Trophoblast cell (in vitro differentiated cells and primary cell): ENCODE results near the gene FKBP15.
A peak's percentile ranks its signal among the peaks of the same experiment; 100 is the strongest.

ENCODE experiments used
- DNase-seq, 2 donors: peaks; one replicate each; pipeline ENCODE4 v3.0.0-alpha.2; 2016
- H2AFZ ChIP-seq: 2 replicates; pipeline ENCODE4 v1.6.1; 2013; ENCODE audit warnings: low read length, moderate library complexity, mild to moderate bottlenecking; ENCODE audit not compliant: insufficient read depth, poor library complexity
- H2AK5ac ChIP-seq: 2 replicates; pipeline ENCODE4 v1.6.1; 2013; ENCODE audit warnings: mild to moderate bottlenecking, low read length
- H2BK120ac ChIP-seq: 2 replicates; pipeline ENCODE4 v1.6.1; 2013; ENCODE audit warnings: low read length, mild to moderate bottlenecking, moderate library complexity; ENCODE audit not compliant: insufficient read depth, poor library complexity
- H2BK12ac ChIP-seq: 2 replicates; pipeline ENCODE4 v1.6.1; 2013; ENCODE audit warnings: mild to moderate bottlenecking, low read length, moderate library complexity
- H2BK5ac ChIP-seq: 2 replicates; pipeline ENCODE4 v1.6.1; 2013; ENCODE audit warnings: low read length, low read depth, moderate library complexity, mild to moderate bottlenecking; ENCODE audit not compliant: poor library complexity
- H3K14ac ChIP-seq: 2 replicates; pipeline ENCODE4 v1.6.1; 2013; ENCODE audit warnings: mild to moderate bottlenecking, low read length
- H3K18ac ChIP-seq: 2 replicates; pipeline ENCODE4 v1.6.1; 2013; ENCODE audit warnings: mild to moderate bottlenecking, low read length
- H3K23ac ChIP-seq: 2 replicates; pipeline ENCODE4 v1.6.1; 2013; ENCODE audit warnings: low read length
- H3K27ac ChIP-seq: 2 replicates; pipeline ENCODE4 v1.5.1; 2013; ENCODE audit warnings: low read depth, mild to moderate bottlenecking, inconsistent platforms, low read length, moderate library complexity
- H3K27me3 ChIP-seq: 2 replicates; pipeline ENCODE4 v1.6.1; 2013; ENCODE audit warnings: inconsistent platforms, mild to moderate bottlenecking, low read length, moderate library complexity; ENCODE audit not compliant: insufficient read depth
- H3K36me3 ChIP-seq, 2 experiments: 1 replicate in 1 of 2; 2 replicates in 1 of 2; pipeline ENCODE4 v1.6.1; 2013; ENCODE audit warnings: low read length in 2 of 2, mild to moderate bottlenecking in 2 of 2, moderate library complexity in 1 of 2; ENCODE audit not compliant: insufficient read depth in 2 of 2, control insufficient read depth in 1 of 2
- H3K4ac ChIP-seq: 2 replicates; pipeline ENCODE4 v1.6.1; 2013; ENCODE audit warnings: low read depth, mild to moderate bottlenecking, low read length, moderate library complexity
- H3K4me1 ChIP-seq, 2 experiments: 1 replicate in 1 of 2; 2 replicates in 1 of 2; pipeline ENCODE4 v1.6.1; 2013; ENCODE audit warnings: low read length in 2 of 2, mild to moderate bottlenecking in 2 of 2, moderate library complexity in 1 of 2; ENCODE audit not compliant: insufficient read depth in 2 of 2, control insufficient read depth in 1 of 2
- H3K4me2 ChIP-seq: 2 replicates; pipeline ENCODE4 v1.6.1; 2013; ENCODE audit warnings: inconsistent platforms, mild to moderate bottlenecking, low read length, moderate library complexity
- H3K4me3 ChIP-seq: 2 replicates; pipeline ENCODE4 v1.5.1; 2013; ENCODE audit warnings: mild to moderate bottlenecking, low read depth, low read length, inconsistent platforms
- H3K79me1 ChIP-seq: one replicate; pipeline ENCODE4 v1.6.1; 2013; ENCODE audit warnings: low read length
- H3K79me2 ChIP-seq: 2 replicates; pipeline ENCODE4 v1.6.1; 2013; ENCODE audit warnings: low read length, mild to moderate bottlenecking; ENCODE audit not compliant: control insufficient read depth, insufficient read depth, poor library complexity
- H3K9ac ChIP-seq: 2 replicates; pipeline ENCODE4 v1.6.1; 2013; ENCODE audit warnings: mild to moderate bottlenecking, low read length
- H3K9me3 ChIP-seq: 2 replicates; pipeline ENCODE4 v1.6.1; 2013; ENCODE audit warnings: low read depth, mild to moderate bottlenecking, control low read depth, inconsistent platforms, low read length; ENCODE audit not compliant: insufficient read depth
- H4K12ac ChIP-seq: 2 replicates; pipeline ENCODE4 v1.6.1; 2013; ENCODE audit warnings: low read depth, mild to moderate bottlenecking, low read length, moderate library complexity
- H4K8ac ChIP-seq: 2 replicates; pipeline ENCODE4 v1.6.1; 2013; ENCODE audit warnings: low read depth, mild to moderate bottlenecking, low read length, moderate library complexity
- H4K91ac ChIP-seq: one replicate; pipeline ENCODE4 v1.6.1; 2013; ENCODE audit warnings: low read depth, mild to moderate bottlenecking, low read length, moderate library complexity
- WGBS: extraction: QIAGEN DNeasy Blood & Tissue Kit; methylation state at CpG from one replicate; pipeline ENCODE4 v1.1.7; 2013; ENCODE audit warnings: missing lambda C conversion rate; ENCODE audit not compliant: insufficient read length, insufficient coverage; ENCODE audit errors: extremely low coverage; 5-methylcytosine and 5-hydroxymethylcytosine counted together

FKBP15 gene

DNA sequence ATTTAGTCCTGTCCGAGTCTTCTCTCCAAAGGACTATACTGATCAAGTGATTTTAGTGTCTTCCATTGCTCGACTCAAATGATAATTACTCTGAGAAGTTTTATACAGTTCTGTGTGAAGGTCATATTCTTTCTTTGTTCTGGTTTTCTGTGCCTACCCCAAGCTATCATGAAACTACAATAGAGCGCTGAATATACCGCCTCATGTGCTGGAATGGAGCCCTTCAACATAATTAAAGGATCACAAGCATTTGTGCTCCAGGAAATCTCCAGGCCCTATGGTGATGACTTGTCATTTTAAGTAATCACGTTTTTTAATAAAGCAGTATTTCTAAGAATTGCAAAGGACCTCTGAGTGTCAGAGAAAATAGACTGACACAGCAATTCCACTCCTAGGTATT is 81.1 kb downstream of the FKBP15 start:
- H2AK5ac ChIP-seq: no peak overlapping the region
- no peak overlapping the region for H3K4me3 ChIP-seq
- peaks cover 4% of the 10 kb centered on the region for H3K79me1 ChIP-seq
- peaks cover 7 to 10% of the 10 kb centered on the region in 2 experiments for H3K4me1 ChIP-seq
- no peak overlapping the region for H4K8ac ChIP-seq
- DNase-seq: no peak
- no peaks in the 10 kb centered on the region for H3K27me3 ChIP-seq
- H3K4me2 ChIP-seq: no peak overlapping the region
- H3K18ac ChIP-seq: no peak overlapping the region
- H3K27ac ChIP-seq: no peak overlapping the region
- H2BK12ac ChIP-seq: no peak overlapping the region
- no peak overlapping the region for H2BK5ac ChIP-seq
- no peak overlapping the region for H4K12ac ChIP-seq
- H2BK120ac ChIP-seq: no peak overlapping the region
- no CpG with 5 or more reads among the region's 5 CpGs for WGBS
- H4K91ac ChIP-seq: no peak overlapping the region
- no peak overlapping the region for H3K14ac ChIP-seq
- no peak overlapping the region for H3K23ac ChIP-seq
- H3K9ac ChIP-seq: no peak overlapping the region
- no peaks in the 10 kb centered on the region for H3K79me2 ChIP-seq
- no peaks in the 10 kb centered on the region for H3K36me3 ChIP-seq
- peaks cover 9% of the 10 kb centered on the region for H3K9me3 ChIP-seq
- H3K4ac ChIP-seq: no peak overlapping the region
- no peak overlapping the region for H2AFZ ChIP-seq

- Histone ChIP-seq H3K4ac (no peak overlapping the region), H3K79me1 (peaks cover 4% of the 10 kb centered on the region), H3K27ac (no peak overlapping the region), H3K36me3 (no peaks in the 10 kb centered on the region), H2BK12ac (no peak overlapping the region), H3K79me2 (no peaks in the 10 kb centered on the region), H2BK5ac (no peak overlapping the region), H4K8ac (no peak overlapping the region), H3K18ac (no peak overlapping the region), H3K23ac (no peak overlapping the region), H3K9ac (no peak overlapping the region), H2AK5ac (no peak overlapping the region), H4K91ac (no peak overlapping the region), H3K9me3 (peaks cover 9% of the 10 kb centered on the region), H2AFZ (no peak overlapping the region), H4K12ac (no peak overlapping the region), H3K4me2 (no peak overlapping the region), H3K27me3 (no peaks in the 10 kb centered on the region), H3K14ac (no peak overlapping the region), H3K4me3 (no peak overlapping the region), H3K4me1 (peaks cover 7 to 10% of the 10 kb centered on the region in 2 experiments), H2BK120ac (no peak overlapping the region)
- no peak for DNase-seq
- no CpG with 5 or more reads among the region's 4 CpGs for WGBS
These were observed 81.8 kb downstream of the FKBP15 start for GRCh38 chr9:113139225-113139829.

DNA sequence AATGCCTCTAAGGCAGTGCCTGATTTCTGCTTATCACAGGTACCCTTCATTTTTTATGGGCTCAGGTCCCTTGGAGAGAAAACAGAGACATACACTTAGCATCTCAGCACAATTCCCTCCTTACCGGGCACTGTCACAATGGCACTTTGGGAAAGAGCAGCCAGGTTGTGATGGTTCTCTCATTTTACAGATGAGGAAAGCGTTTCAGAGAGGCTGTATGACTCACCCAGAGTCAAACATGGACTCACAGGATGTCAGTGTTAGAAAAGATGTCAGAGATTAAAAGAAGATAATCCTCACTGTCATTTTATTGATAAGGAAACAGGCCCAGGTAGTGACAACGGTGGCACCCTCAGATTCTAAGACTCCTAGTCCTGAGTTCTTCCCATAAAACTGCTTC is 82.3 kb downstream of the FKBP15 start:
- H3K23ac ChIP-seq: no peak overlapping the region
- H2AFZ ChIP-seq: no peak overlapping the region
- H3K4me3 ChIP-seq: no peak overlapping the region
- no peak overlapping the region for H3K27ac ChIP-seq
- H2BK5ac ChIP-seq: no peak overlapping the region
- H3K4me2 ChIP-seq: no peak overlapping the region
- H3K14ac ChIP-seq: no peak overlapping the region
- peaks cover 7 to 10% of the 10 kb centered on the region in 2 experiments for H3K4me1 ChIP-seq
- H3K79me1 ChIP-seq: peaks cover 4% of the 10 kb centered on the region
- no peaks in the 10 kb centered on the region for H3K36me3 ChIP-seq
- H4K8ac ChIP-seq: no peak overlapping the region
- H3K27me3 ChIP-seq: no peaks in the 10 kb centered on the region
- no peak overlapping the region for H2BK12ac ChIP-seq
- whole genome bisulfite sequencing: no CpG with 5 or more reads among the region's 3 CpGs
- H4K91ac ChIP-seq: no peak overlapping the region
- peak in 1 of 2 donors; percentile 43 for DNase-seq
- H2BK120ac ChIP-seq: no peak overlapping the region
- no peak overlapping the region for H2AK5ac ChIP-seq
- H3K4ac ChIP-seq: no peak overlapping the region
- H3K79me2 ChIP-seq: no peaks in the 10 kb centered on the region
- H3K9me3 ChIP-seq: peaks cover 9% of the 10 kb centered on the region
- no peak overlapping the region for H3K18ac ChIP-seq
- no peak overlapping the region for H3K9ac ChIP-seq
- H4K12ac ChIP-seq: no peak overlapping the region

DNA sequence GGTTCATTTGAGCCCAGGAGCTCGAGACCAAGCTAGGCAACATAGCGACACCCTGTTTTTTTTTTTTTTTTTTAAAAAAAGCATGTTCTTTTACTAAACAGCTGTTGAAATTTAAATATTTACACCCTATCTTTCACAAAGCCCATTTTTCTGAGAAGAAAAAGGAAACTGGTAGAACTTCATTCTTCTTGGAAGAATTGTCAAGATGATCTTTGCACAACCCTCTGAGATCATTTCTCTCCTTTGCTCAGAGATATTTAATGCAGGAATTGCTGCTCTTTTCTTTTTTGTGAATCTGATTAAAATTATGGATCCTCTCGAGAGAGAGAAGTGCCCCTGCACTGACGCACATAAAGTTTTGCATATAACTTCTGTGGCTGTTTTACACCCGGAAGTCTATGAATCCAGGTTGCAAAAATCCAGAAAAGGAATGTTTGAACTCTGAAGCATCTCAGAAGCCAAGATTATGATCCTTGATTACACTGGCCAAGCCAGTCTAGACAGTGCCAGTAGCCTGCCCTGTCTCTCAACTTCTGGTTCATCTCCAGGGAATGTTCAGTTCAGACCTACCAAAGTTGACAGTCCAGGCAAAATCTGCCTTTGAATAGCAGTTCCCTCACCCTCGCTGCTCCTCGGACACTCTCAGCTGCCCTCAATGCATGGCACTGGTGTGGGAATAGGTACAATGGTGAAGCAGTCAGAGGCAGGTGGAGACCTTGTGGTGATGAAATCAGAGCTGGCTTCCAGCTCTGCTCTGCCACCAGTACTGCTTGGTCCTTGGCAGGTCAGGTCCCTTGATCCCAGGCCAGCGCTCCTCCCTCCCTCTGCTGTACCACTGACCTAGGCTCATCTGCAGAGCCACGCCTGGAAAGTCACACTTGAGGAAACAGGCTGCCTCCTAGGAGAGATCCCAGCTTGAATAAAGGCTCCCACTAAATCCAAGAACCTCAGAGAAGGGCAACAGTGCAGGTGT is 83.6 kb downstream of the FKBP15 start:
- Histone ChIP-seq H3K23ac (no peak overlapping the region), H4K12ac (no peak overlapping the region), H3K27ac (peak overlapping the region; percentile 7), H3K4me1 (peaks cover 4 to 7% of the 10 kb centered on the region in 2 experiments), H3K14ac (no peak overlapping the region), H2BK120ac (no peak overlapping the region), H3K36me3 (no peaks in the 10 kb centered on the region), H3K4me3 (no peak overlapping the region), H3K79me1 (peaks cover 3% of the 10 kb centered on the region), H3K4me2 (no peak overlapping the region), H2BK5ac (no peak overlapping the region), H3K27me3 (no peaks in the 10 kb centered on the region), H3K18ac (no peak overlapping the region), H2AK5ac (no peak overlapping the region), H2BK12ac (no peak overlapping the region), H2AFZ (no peak overlapping the region), H3K9ac (no peak overlapping the region), H3K4ac (no peak overlapping the region), H4K8ac (no peak overlapping the region), H4K91ac (no peak overlapping the region), H3K79me2 (no peaks in the 10 kb centered on the region), H3K9me3 (peaks cover 9% of the 10 kb centered on the region)
- DNase-seq: peak; percentile 90 to 95
- WGBS: no CpG with 5 or more reads among the region's 9 CpGs
